GM21737 (cell line): ENCODE data around the gene HECW1.
"Not testable (repeated sequence)": the region's sequence is repeated elsewhere in the genome, so short reads cannot be mapped to it uniquely, and the experiment has no call there.

ENCODE experiments used
- ATAC-seq: cut with Tn5 transposase; IDR thresholded peaks from one replicate; pipeline ENCODE4 v1.9.1; 2021; ENCODE audit warnings: mild to moderate bottlenecking, moderate library complexity; ENCODE audit not compliant: unreplicated experiment

Gene HECW1

DNA sequence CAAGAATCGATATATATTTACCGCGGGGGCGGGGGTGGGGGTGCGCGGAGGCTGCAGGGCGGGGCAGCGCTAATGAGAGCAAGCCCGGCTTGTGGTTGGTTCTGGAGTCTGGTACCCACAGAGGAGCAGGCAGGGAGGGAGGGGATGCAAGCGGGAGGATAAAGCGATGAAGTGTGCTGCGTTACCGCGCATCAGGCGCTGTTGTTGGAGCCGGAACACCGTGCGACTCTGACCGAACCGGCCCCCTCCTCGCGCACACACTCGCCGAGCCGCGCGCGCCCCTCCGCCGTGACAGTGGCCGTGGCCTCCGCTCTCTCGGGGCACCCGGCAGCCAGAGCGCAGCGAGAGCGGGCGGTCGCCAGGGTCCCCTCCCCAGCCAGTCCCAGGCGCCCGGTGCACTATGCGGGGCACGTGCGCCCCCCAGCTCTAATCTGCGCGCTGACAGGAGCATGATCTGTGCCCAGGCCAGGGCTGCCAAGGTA is at the start of gene HECW1:
TSS of gene HECW1 (plus strand) at position 189 of the 482 bp plus-strand sequence. CDS start 131,259 bp downstream, outside the sequence.
- ATAC-seq = no peak

DNA sequence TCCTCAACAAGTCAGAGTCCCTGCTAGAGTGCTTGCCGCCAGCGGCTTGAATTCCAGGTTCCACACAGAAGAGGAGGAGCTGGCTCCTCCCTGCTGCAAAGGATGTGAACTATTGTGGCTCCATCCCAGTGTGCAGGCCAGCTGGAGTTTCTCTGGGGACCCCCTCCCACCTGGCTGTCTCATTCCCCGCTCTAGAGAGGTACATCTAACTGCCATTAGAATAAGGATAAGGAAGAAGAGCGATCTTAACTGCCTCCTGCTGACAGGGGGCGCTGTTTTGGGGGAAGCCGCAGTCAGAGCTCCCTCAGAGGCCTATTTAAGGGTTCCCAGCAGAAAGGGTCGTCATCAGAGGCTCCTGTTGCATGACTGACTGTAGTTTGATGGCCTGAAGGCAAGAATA is 40.8 kb upstream of the HECW1 start:
- no peak for ATAC-seq

DNA sequence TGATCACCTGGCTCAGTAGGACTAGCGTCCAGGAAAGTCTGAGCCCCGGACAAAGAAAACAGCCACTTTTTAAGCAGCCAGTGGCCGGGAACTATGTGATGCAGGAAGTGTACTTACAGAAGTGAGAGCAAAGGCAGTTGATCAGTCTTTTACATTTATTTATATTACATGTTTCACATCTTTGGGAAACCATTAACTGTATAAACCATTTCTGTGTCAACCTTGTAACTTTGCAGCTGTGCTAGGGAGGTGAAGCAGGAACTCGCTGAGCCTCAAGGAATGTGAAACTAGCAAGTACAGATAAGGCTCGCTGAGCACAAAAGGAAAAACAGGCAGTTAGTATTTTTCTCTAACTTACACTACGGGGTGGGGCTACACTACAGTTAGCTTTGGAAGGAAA is 39.9 kb upstream of the HECW1 start:
- ATAC-seq = peak; percentile 70

DNA sequence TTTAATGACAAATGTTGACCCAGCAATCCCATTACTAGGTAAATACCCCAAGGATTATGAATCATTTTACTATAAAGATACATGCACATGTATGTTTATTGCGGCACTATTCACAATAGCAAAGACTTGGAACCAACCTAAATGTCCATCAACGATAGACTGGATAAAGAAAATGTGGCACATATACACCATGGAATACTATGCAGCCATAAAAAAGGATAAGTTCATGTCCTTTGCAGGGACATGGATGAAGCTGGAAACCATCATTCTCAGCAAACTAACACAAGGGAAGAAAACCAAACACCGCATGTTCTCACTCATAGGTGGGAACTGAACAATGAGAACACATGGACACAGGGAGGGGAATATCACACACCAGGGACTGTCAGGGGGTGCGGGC is 38.6 kb upstream of the HECW1 start:
- ATAC-seq = not testable (repeated sequence)

DNA sequence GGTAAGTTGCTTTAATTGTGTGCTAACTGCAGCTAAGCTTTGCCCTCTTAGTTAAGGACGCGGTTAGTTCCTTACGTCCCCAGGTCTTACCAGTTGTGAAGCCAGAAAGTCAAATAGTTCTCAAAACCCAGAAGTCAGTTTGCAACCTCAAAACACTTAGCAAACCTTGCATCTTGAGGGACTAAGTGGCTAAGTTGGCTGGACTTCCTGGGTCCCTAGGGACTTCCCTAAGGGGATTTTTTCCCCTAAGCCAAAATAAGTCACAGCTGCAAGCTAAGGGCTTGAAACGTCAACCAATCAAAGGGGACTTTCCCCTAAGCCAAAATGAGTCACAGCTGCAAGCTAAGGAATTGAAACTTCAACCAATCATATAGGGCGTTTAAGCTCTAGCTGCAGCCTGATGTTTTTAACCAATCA is 36.2 kb upstream of the HECW1 start:
- no peak for ATAC-seq

DNA sequence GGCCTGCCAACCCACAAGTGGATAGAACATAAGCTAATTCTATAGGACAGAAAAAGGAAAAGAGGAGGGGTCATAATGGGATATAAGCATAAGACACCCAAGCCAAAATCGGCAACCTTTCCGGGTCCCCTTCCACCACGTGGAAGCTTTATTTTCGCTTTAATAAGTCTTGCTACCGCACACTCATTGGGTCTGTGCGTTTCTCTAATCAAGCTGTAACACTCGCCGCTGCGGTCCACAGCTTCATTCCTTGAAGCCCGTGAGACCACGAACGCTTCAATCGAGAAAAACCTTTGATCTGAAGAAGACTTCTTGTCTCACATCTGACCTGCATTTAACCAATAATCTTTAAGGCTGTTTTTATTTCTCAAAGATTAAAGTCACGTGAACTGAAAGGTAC is 35.8 kb upstream of the HECW1 start:
- no peak for ATAC-seq

DNA sequence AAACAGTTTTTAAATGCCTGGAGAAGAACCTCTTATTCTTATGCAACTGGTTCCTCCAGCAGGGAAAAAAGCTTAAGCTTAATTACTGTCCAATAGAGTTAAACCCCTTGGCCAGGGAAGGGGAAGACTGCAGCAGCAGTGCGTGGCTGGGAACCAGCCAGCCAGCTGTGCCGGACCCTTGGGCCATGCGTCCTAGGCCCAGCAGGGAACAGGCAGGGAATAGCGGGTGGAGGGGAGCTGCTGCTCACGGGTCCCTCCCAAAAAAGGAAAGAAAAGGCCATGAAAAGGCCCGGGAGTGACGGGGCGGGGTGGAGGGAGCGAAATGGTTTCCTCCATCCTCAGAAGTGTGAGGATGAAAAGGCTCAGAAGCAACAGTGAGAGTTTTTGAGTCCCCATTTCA is 35.2 kb upstream of the HECW1 start:
- no peak for ATAC-seq

DNA sequence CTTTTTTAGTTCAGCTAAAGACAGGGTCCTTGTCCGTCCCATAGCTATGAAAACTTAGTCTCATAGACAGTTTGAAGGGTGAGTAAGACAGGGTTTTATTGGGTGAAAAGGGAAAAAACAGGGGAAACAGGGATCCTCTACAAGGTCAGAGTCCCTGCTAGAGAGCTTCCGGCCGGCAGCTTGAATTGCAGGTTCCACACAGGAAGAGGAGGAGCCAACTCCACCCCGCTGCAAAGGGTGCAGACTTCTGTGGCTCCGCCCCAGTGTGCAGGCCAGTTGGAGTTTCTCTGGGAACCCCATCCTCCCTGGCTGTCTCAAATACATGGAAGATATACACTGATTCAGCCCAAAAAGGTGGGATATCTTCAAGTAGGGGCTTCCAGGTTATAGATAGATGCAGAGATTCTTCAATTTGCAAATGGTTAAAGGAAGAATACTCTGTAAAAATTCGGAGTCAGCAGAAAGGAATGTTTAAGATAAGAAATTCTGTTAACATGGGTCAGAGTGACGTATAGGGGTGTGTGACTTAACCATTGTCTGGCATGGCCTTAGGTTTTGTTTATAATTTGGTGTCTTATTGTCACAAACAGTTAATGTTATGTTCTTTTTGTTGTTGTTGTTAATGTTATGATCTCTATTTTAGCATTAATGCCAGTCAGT is 34.6 kb upstream of the HECW1 start:
- no peak for ATAC-seq

DNA sequence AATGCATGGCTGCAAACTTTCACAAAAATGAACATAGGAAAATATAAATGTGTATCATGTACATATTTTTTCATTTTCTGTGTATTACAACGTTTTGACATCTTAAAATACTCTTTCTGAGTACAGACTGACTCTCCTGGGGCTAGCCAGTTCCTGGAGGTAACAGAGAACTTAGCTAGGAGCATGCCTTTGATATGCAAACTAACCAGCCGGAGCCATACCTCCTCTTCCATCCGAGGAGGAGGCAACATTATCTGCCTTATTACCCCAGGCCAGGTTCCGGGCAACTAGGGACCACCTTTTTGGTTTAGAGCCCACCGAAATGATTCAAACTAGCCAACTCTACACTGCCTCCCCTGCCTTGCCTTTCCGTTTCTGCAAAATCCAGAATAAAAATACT is 33.7 kb upstream of the HECW1 start:
- ATAC-seq = no peak

DNA sequence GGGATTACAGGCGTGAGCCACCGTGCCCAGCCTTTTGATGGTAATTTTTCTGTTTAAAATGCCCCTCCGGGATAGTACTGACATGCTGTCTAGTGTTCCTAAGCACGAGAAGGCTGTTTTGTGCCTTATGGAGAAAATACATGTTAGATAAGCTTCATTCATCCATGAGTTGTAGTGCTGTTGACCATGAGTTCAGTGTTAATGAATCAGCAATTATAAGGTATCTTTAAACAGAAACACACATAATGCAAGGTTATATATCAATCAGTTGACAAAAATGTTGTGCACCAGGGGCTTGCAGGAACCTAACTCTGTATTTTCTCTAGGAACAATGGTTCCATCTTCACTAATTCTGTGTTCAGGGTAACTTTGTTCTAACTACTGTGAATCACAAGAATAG is 30.8 kb upstream of the HECW1 start:
- ATAC-seq = no peak

DNA sequence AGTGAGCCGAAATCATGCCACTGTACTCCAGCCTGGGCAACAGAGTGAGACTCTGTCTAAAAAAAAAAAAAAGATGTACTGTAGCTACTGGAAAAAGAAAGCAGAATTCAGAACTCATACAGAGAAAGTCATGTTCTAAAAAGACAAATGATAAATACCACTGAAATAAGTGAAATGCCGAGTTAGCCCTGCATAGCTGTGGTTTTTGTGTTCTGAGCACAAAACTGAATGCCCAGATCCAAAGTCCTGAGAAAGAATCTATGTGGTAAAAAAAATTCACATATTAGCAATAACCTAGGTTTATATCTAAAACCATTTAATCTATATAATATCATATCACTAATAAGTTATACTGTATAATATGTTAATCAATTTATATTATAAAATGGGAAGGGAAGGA is 29.3 kb upstream of the HECW1 start:
- no peak for ATAC-seq

DNA sequence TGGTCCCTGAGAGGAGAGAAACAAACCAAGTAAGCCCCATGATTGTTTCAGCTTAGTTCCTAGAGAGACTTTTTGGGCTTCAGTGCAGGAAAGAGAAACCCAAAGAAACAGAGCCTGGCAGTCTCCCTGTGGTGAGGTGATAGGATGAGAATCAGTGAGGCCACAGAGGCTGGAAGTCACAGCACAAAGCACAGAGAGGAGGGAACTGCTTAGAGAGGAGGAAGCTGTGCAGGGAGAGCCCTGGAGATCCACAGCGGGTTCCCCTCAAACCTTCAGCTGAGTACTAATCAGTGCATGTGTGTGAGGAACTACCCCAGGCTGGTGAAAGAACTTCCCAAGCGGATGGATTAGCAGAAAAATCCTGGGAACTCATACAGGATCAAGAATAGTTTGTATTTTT is 27.4 kb upstream of the HECW1 start:
- no peak for ATAC-seq

DNA sequence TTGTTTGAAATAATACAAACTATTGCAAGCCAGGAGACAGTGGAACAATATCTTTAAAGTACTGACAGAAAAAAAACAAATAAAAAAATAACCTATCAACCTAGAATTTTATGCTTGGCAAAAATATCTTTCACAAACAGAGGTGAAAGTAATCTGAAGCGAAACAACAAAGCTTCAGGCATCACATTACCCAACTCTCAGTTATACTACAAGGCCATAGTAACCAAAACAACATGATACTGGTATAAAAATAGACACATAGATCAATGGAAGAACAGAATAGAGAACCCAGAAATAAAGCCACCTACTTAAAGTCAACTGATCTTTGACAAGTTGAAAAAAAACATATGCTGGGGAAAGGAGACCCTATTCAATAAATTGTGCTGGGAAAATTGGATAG is 26.5 kb upstream of the HECW1 start:
- no peak for ATAC-seq

DNA sequence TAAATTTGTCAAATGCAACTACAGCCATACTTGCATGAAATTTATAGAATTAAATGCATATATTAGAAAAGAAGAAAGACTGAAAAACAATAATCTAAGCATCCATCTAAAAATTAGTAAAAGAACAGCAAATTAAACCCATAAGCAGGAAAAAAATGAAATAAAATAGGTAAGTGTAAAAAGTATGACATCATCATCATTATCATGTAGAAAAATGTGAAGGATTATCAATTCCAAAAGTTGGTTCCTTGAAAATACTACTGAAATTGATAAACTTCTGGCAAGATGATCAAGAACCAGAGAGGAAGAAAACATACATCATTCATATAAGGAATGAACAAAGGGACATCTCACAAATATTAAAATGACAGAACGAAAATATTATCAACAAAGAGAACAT is 19.6 kb upstream of the HECW1 start:
- no peak for ATAC-seq

DNA sequence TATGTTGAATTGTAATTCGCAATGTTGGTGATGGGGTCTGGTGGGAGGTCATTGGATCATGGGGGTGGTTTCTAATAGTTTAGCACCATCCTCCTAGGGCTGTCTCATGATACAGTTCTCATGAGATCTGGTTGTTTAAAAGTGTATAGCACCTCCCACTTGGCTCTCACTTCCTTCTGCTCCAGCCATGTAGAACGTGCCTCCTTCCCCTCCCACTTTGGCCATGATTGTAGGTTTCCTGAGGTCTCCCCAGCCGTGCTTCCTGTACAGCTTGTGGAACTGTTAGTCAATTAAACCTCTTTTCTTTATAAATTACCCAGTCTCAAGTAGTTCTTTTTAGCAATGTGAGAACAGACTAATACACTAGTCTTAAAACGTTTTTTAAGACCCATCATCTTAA is 15.6 kb upstream of the HECW1 start:
- no peak for ATAC-seq

DNA sequence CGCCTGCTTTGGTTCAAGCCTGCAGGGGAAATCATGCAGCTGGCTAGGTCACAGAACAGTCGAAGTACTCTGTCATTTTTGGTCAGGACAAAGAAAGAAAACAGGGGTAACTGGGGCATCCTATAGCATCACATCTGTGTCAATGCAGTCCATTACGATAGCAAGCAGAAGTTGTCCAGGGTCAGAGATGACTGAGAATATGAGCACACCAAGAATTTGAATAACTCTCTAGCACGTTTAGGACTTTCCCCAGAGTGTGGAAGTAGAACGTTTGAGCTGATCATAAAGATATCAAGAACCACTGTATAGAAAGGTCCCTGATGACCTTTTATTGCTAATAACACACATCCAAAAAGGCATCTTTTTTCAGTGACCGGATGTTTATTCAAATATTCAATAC is 12.7 kb upstream of the HECW1 start:
- ATAC-seq = no peak

DNA sequence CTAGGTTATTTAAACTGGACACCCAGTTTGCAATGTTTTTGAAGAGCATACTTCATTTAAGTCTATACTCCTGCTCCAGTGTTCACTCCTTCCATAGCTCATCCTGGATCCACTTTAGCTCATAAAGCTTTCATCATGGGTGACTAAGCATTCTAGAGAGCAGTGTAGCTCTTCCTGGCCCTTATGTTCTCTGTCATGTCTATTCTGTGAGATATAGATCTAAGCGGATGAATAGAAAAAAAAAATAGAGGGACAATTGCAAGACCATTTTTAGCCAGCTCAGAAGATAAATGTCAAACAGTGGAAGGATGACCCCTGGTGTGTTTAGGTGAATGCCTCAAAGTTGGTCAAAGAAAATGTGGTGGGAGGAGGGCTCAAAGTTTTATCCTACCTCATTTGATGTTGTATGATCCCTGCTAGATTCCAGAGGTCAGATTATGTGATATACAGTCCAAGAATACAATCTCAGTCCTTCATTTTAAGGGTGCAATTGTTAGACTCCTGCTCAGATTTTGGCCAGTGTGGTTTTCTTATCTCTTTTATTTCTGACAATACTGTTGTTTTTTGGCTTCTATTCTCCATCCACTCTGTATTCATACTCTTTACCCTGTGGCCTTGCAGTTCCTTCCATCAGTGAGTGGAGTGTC is 7.5 kb upstream of the HECW1 start:
- no peak for ATAC-seq

DNA sequence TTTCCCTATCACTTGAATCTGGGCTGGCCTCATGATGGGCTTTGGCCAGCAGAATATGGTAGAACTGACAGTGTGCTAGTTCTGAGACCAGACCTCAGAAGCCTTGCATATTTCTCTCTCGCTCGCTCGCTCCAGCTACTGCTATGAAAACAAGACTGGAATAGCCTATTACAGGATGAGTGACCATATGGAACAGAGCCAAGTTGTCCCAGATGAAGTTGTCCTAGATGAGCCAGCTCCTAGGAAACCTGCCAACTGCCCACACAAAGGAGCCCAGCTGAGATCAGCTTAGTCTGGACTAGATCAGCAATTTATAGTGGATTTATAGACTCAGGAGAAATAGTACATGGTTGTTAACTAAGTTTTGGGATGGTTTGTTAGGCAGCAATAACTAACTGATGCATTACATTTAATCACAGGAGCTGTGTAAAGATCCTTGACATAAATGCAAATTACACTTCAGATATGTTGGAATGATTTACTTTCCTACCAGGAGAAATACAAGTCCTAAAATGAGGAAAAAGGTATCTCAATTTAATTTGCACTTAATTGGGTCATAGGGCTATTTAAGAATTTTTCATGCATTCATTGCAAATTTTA is 6.8 kb upstream of the HECW1 start:
- no peak for ATAC-seq

DNA sequence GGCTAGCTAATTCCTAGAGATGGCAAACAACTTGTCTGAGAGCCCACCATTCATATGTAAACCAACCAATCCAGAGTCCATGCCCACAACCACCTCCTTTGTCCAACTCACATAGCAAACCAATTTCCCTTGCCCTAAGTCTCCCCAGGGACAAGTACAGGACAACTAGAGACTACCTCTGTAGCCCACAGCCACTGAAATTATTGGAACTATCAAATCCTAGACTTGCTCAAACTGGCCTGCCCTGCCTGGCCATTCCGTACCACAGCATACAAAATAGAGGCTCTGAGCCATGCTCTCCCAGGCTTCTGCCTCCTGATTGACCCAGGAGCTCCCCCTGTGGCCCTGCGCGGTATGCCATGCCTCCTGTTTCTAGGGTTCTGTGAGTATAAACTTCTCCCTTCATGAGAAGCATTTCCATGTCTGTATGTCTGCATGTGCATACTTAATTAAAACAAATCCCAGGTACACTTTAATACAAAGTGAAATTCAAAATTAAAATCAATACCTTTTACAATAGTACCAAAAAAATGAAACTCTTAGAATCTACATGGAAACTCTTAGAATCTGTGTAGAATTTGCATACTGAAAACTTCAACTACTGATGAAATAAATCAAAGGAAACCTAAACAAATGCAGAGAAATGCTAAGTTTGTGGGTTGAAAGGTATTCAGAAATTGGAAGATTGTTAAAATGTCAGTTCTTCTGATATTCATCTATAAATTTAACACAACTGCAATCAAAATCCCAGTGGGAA is 4.0 kb upstream of the HECW1 start:
- peak; percentile 92 for ATAC-seq

DNA sequence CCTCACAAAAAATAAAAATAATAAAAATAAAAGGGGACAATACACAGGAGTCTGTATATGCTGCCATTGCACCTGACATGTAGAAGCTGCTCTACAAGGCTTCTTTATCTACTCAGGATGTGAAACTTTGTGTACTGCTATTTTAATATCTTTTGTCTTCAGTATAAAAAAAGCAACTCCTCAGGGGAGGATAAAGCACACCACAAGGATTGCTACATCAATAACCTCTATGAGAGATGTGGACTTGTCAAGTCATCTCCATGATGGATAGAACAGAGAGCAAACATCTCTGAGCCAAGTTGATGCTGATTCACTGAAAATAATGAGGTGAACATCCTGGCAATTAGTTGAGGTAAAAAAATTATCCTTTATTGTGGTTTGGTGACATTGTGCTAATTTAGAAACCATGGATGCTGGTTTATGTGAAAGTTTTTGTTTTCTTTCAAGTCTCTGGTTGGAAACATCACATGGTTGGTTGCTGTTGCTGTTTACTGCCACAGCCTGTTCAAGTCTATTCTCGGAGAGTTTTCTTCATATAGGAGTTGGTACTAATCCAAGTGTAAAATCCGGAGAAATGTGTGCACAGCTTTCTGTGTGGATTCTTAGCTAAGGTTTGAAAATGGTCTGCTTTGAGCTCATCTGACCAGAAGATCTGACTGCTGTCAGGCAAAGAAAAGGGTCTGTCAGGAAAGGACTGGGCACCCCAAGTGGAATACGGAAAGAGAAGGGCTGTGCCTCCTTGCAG is 1.5 kb upstream of the HECW1 start:
- ATAC-seq = no peak
